HG03066 (cell line): ENCODE results near the gene EXOSC7.
"Not testable (repeated sequence)": the region's sequence is repeated elsewhere in the genome, so short reads cannot be mapped to it uniquely, and the experiment has no call there.

Experiments
- ATAC-seq: cut with Tn5 transposase; IDR thresholded peaks from one replicate; pipeline ENCODE4 v1.9.1; 2021; ENCODE audit warnings: low read depth; ENCODE audit not compliant: unreplicated experiment

EXOSC7 gene

DNA sequence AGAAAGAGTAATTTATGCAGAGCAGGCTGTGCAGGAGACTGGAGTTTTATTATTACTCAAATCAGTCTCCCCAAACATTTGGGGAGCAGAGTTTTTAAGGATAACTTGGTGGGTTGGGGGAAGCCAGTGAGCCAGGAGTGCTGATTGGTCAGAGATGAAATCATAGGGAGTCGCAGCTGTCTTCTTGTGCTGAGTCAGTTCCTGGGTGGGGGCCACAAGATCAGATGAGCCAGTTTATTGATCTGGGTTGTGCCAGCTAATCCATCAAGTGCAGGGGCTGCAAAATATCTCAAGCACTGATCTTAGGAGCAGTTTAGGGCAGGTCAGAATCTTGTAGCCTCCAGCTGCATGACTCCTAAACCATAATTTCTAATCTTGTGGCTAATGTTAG lies 77.8 kb downstream of the EXOSC7 start:
- ATAC-seq, result not testable (repeated sequence)

DNA sequence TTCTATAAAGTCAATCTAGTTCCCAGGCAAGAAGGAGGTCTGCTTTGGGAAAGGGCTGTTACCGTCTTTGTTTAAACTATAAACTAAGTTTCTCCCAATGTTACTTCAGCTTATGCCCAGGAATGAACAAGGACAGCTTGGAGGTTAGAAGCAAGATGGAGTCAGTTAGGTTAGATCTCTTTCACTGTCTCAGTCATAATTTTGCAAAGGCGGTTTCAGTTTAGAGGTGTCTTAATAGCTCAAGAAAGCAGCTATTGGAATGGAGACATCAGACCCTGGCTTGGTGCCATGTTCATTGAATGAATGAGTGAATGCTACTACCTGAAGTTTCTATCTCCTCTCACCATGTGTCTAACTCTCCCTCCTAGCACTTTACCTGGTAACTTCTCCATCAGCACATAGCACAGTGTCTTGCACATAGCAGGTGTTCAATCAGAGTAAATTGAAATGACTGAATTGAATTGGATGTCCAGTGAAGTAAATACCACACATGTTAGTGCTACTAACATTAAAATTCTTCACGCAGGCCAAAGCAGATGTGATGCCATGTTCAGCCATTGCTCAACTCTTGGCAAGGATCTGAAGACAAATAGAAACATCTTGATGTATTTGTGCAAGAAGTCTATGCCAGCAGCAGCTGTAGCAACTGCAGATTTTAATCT lies 78.3 kb downstream of the EXOSC7 start:
- no peak for ATAC-seq

DNA sequence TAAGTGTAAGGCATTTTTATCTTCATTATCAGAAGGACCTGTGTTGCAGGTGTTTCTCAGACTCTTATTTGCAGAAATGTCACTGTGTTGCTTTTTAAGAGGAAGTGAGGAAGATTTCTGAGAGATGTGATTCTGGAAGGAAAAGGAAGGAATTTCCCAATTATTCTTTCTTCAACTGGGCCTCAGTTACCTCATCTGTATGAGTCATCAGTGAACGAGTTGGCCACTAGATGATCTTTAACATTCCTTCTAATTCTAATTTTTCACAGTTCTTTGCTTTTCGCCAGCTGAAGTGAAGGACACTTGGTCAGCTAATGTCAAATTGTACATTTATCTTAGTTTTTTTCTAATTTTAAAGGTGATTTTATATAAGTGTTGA lies 79.0 kb downstream of the EXOSC7 start:
- ATAC-seq, result no peak

DNA sequence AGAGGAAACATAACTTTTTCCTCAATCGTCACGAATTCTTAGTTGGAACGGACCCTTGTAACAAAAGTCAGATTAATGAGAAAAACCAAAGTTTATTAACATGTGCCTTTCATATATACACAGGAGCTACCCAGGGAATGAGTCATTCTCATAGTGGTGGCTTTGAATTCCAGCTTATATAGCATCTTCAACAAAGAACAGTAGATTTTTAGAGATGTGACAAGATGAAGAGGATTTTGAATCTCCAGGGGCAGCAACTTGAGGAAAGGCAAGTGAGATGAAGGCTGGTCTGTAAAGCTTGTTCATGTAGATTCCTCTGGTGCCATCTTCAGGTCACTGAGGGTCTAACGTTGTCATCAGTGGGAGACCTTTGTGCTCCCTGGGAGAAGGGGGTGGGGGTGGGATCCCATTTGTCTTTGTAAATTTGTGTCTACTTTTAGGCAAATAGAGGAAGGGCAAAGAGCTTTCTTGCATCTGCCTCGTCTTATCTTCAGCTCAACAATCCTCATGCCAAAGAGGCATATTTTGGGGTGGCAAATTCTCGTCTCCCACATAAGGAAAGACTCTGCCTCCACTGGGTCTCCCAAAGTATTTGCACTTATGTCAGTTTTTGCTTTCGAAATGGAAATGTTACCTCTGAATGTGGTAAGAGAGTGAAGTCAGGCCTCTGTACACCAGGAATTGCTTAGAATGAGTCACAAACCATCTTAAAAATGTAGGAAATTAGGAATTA lies 79.5 kb downstream of the EXOSC7 start:
- no peak for ATAC-seq

DNA sequence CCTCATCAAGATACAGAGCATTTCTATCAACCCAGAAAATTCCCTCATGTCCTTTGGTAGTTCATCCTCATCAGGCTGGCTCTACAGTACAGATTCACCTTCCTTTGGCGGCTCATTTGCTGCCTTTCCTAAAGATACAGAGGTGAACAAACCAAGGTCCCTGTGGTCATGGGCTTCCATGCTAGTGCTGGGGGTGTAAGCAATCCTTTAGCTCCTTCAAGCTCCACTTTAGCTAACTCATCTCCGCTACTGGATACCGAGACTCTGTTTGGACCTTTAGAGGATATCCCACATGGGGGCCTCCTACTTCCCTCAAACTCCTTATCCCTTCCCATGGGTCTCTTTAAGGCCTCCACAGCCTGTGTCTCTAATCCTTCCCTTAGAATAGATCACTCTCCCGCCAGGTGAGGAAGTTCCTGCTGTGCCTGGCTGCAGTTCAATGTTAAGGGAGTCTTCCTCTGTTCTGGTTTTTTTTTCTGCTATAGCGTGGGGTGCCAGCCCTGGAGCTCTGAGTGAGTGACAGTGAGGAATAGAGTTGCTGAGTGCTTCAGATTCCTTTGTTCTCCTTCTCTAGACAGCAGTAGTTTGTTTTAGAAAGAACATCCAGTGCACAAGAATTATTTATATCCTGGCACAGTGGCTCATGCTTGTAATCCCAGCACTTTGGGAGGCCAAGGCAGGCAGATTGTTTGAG lies 80.7 kb downstream of the EXOSC7 start:
- ATAC-seq, result no peak

DNA sequence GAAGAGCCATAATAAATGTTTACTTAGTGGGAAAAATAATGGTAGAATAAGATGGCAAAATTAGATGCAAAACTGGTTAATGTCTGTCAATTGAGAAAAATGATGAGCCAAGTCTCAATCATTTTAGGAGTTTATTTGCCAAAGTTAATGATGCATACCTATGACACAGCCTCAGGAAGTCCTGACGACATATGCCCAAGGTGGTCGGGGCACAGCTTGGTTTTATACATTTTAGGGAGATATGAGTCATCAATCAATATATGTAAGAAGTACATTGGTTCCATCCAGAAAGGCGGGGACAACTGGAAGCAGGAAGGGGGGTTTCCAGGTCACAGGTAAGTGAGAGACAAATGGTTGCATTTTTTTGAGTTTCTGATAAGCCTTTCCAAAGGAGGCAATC lies 81.5 kb downstream of the EXOSC7 start:
- no peak for ATAC-seq

DNA sequence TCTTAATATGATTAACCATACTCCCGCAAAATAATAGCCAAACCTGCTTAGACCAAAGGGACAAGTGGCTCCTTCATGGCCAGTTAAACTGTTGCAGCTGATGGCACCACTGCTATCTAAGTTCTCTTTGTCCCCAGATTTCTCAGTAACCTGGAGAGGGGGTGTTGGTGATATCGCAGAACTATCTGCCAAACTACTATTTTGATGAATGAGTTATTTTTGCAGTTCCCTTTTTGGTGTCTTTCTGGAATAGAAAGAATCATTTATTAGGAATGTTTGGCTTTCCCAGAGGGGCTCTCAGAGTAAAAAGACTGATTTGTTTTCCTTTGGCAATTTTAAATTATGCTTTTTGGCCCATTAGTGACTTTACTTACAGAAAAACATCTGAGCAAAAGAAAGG lies 83.1 kb downstream of the EXOSC7 start:
- no peak for ATAC-seq

DNA sequence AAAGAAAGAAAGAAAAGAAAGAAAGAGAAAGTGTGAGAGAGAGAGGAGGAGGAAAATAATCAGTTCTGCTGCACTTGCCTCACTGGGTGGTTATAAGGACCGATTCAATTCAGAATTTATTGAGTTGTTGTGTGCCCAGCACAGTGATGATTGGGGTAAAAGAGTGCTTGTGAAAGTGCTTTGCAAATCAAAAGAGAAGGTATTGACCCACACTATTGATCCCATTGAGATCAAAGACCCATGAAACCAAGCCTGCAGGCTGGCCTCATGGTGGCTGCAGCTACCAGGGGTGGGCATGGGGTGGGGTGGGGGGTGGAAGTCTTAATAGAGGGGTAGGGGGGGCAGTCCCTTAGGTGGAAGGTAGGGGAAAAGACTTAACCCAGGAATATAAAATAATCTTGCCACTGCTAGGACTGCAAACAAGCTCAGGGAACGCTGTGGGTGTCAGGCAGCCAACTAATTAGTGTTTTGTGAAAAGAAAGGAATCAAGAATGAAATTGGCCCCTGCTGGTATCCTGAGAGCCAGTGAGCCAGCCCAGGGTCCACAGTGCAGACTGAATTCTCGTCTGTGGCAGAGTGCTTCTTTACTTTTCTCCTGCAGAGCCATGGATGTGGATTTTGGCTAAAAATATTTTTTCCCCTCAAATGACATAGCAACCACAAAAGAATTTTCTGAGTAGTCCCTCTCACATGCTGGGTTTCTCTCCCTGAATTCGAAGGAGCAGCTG lies 84.3 kb downstream of the EXOSC7 start:
- no peak for ATAC-seq
